Osteoblast (primary cell): ENCODE results near the gene UST. TPM values are rescaled to one million over a fixed set of nuclear protein-coding genes. Genes with fewer than 3 reads are reported as not detected.
"Not testable (repeated sequence)": the region's sequence is repeated elsewhere in the genome, so short reads cannot be mapped to it uniquely, and the experiment has no call there.

Experiments
- DNase-seq: peaks from one replicate; pipeline ENCODE4 v3.0.0; 2011; ENCODE audit warnings: low spot score, mixed read lengths; ENCODE audit not compliant: insufficient read length; ENCODE audit errors: missing footprints
- H2AFZ ChIP-seq: 2 replicates; pipeline ENCODE4 v1.6.0; 2011; ENCODE audit warnings: mild to moderate bottlenecking, low read length
- H3K27ac ChIP-seq: 2 replicates; pipeline ENCODE4 v1.5.1; 2011; ENCODE audit warnings: mild to moderate bottlenecking, low read depth, low read length, moderate library complexity
- H3K27me3 ChIP-seq: 2 replicates; pipeline ENCODE4 v1.6.0; 2012; ENCODE audit warnings: mild to moderate bottlenecking, control low read depth, inconsistent platforms, low read length, moderate library complexity; ENCODE audit not compliant: insufficient read depth
- H3K36me3 ChIP-seq: 2 replicates; pipeline ENCODE4 v1.5.1; 2011; ENCODE audit warnings: mild to moderate bottlenecking, low read length, control low read depth, moderate library complexity; ENCODE audit not compliant: insufficient read depth
- H3K4me1 ChIP-seq: 2 replicates; pipeline ENCODE4 v1.5.1; 2011; ENCODE audit warnings: mild to moderate bottlenecking, low read length, control low read depth, moderate library complexity; ENCODE audit not compliant: insufficient read depth
- H3K4me2 ChIP-seq: 2 replicates; pipeline ENCODE4 v1.6.0; 2011; ENCODE audit warnings: mild to moderate bottlenecking, low read length; ENCODE audit not compliant: insufficient read depth
- H3K4me3 ChIP-seq: fragments of 200-600 bp; sonication (generic); 3 replicates; pipeline ENCODE4 v1.5.1; 2012; ENCODE audit warnings: mild to moderate bottlenecking, low read length, inconsistent platforms; ENCODE audit not compliant: insufficient read depth
- H3K79me2 ChIP-seq: 2 replicates; pipeline ENCODE4 v1.6.0; 2012; ENCODE audit warnings: mild to moderate bottlenecking, low read length, control low read depth, inconsistent platforms; ENCODE audit not compliant: insufficient read depth
- H3K9me3 ChIP-seq: 2 replicates; pipeline ENCODE4 v1.5.1; 2011; ENCODE audit warnings: low read depth, low read length, control low read depth
- H4K20me1 ChIP-seq: 2 replicates; pipeline ENCODE4 v1.6.0; 2012; ENCODE audit warnings: mild to moderate bottlenecking, low read length, control low read depth; ENCODE audit not compliant: insufficient read depth
- total RNA-seq: library from RNA; depleted of rRNA; stranded (reverse); fragments of >200 nt; gene quantifications from 2 replicates; pipeline ENCODE4 v1.2.3, GENCODE V29; 2012
- TF ChIP-seq, protein P1 (sequence below): IDR thresholded peaks from 2 replicates; pipeline ENCODE4 v1.5.1; 2011; ENCODE audit warnings: mild to moderate bottlenecking, low read depth, low read length, moderate library complexity; ENCODE audit errors: extremely low read depth

Gene UST
- total RNA-seq, 1 donor: 18.1 TPM

- no peaks in the 10 kb centered on the region for H3K36me3 ChIP-seq
- no peak for DNase-seq
- H3K9me3 ChIP-seq: no peaks in the 10 kb centered on the region
- no peaks in the 10 kb centered on the region for H3K27me3 ChIP-seq
- no peaks in the 10 kb centered on the region for H3K79me2 ChIP-seq
- no peaks in the 10 kb centered on the region for H3K4me1 ChIP-seq
- H3K4me3 ChIP-seq: no peak overlapping the region
- no peaks in the 10 kb centered on the region for H4K20me1 ChIP-seq
- no peak overlapping the region for H3K27ac ChIP-seq
- no peak overlapping the region for H3K4me2 ChIP-seq
- TF ChIP-seq, protein P1, sequence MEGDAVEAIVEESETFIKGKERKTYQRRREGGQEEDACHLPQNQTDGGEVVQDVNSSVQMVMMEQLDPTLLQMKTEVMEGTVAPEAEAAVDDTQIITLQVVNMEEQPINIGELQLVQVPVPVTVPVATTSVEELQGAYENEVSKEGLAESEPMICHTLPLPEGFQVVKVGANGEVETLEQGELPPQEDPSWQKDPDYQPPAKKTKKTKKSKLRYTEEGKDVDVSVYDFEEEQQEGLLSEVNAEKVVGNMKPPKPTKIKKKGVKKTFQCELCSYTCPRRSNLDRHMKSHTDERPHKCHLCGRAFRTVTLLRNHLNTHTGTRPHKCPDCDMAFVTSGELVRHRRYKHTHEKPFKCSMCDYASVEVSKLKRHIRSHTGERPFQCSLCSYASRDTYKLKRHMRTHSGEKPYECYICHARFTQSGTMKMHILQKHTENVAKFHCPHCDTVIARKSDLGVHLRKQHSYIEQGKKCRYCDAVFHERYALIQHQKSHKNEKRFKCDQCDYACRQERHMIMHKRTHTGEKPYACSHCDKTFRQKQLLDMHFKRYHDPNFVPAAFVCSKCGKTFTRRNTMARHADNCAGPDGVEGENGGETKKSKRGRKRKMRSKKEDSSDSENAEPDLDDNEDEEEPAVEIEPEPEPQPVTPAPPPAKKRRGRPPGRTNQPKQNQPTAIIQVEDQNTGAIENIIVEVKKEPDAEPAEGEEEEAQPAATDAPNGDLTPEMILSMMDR: no peak
- H2AFZ ChIP-seq: no peak overlapping the region
Measured at GRCh38 chr6:148906386-148906785, 159.6 kb downstream of the UST start.

DNA sequence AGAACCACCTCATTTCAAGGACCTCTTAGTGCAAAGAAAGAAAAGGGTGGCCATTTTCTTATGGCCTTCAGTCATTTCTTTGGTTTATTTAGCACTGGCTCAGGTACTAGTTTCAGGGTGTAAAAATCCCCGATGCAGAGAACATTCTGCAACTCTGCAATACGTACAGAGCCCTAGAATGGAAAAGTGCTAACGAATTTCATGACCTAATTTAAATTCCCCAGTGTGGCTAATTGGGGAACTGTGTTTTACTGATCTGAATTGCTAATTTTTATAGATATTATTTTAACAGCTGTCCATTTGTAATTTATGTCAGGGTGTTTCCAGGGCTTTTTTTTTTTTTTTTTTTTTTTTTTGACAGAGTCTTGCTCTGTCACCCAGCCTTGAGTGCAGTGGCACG is 160.7 kb downstream of the UST start:
- no peak overlapping the region for H3K4me2 ChIP-seq
- no peak overlapping the region for H3K27ac ChIP-seq
- no peak overlapping the region for H3K4me3 ChIP-seq
- H3K27me3 ChIP-seq: no peaks in the 10 kb centered on the region
- no peaks in the 10 kb centered on the region for H3K79me2 ChIP-seq
- TF ChIP-seq, protein P1: no peak
- H4K20me1 ChIP-seq: no peaks in the 10 kb centered on the region
- no peaks in the 10 kb centered on the region for H3K36me3 ChIP-seq
- H3K4me1 ChIP-seq: no peaks in the 10 kb centered on the region
- no peaks in the 10 kb centered on the region for H3K9me3 ChIP-seq
- no peak for DNase-seq
- no peak overlapping the region for H2AFZ ChIP-seq

DNA sequence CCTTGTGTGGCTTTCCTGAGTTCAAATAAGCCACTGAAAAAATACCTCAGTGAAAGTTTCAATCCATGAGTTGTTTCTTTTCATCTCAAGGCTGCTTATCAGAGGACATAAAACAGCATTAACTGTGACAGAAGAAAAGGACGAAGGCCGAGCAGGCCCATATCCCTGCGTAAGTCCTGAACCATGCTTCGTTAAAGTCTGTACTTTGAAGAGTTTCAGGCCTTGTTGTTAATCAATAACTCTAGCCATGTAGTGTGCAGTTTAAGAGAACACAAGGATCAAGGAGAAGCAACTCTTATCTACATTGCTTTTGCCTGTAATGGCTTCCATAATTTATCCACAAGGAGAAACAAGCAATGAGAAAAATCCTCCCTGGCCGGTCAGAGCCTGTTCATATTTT is 165.4 kb downstream of the UST start:
- DNase-seq: no peak
- Histone ChIP-seq H3K36me3 (no peaks in the 10 kb centered on the region), H3K27ac (no peak overlapping the region), H3K27me3 (no peaks in the 10 kb centered on the region), H3K4me1 (no peaks in the 10 kb centered on the region), H3K4me3 (no peak overlapping the region), H3K79me2 (no peaks in the 10 kb centered on the region), H3K9me3 (no peaks in the 10 kb centered on the region), H4K20me1 (no peaks in the 10 kb centered on the region), H3K4me2 (no peak overlapping the region), H2AFZ (no peak overlapping the region)
- TF ChIP-seq, protein P1: no peak

- no peak for DNase-seq
- Histone ChIP-seq H3K4me3 (no peak overlapping the region), H3K27me3 (no peaks in the 10 kb centered on the region), H3K4me2 (no peak overlapping the region), H3K4me1 (no peaks in the 10 kb centered on the region), H3K9me3 (no peaks in the 10 kb centered on the region), H2AFZ (no peak overlapping the region), H3K79me2 (no peaks in the 10 kb centered on the region), H4K20me1 (no peaks in the 10 kb centered on the region), H3K27ac (no peak overlapping the region), H3K36me3 (no peaks in the 10 kb centered on the region)
- TF ChIP-seq, protein P1: no peak
Measured at GRCh38 chr6:148915810-148916209, 169.0 kb downstream of the UST start.

GRCh38 chr6:148916485-148916884 is 169.7 kb downstream of the UST start:
- not testable (repeated sequence) for H2AFZ ChIP-seq, H3K4me2 ChIP-seq, H3K36me3 ChIP-seq, H3K27ac ChIP-seq, H3K27me3 ChIP-seq, H3K9me3 ChIP-seq, H3K79me2 ChIP-seq, DNase-seq, H3K4me1 ChIP-seq, H3K4me3 ChIP-seq, H4K20me1 ChIP-seq
